GF-D8 (cell line): ENCODE measurements around the gene ASPA.
"Not testable (repeated sequence)": the region's sequence is repeated elsewhere in the genome, so short reads cannot be mapped to it uniquely, and the experiment has no call there.

Experiments used
- DNase-seq: peaks from one replicate; lab custom pipeline; 2025; lab: John Stamatoyannopoulos, UW

The ASPA gene

GRCh38 chr17:3507869-3508268 lies 32.1 kb downstream of the ASPA start:
- no peak for DNase-seq

- DNase-seq = no peak
Observed at GRCh38 chr17:3510090-3510489, 34.3 kb downstream of the ASPA start.

- DNase-seq = no peak
Observed at GRCh38 chr17:3511852-3512504, 36.2 kb downstream of the ASPA start.

GRCh38 chr17:3512505-3513171 lies 36.8 kb downstream of the ASPA start:
- no peak for DNase-seq

GRCh38 chr17:3513305-3514035 lies 37.7 kb downstream of the ASPA start:
- no peak for DNase-seq

GRCh38 chr17:3514167-3514566 lies 38.4 kb downstream of the ASPA start:
- DNase-seq = not testable (repeated sequence)

- DNase-seq = no peak
Observed at GRCh38 chr17:3514873-3515272, 39.1 kb downstream of the ASPA start.

- not testable (repeated sequence) for DNase-seq
Observed at GRCh38 chr17:3519472-3519871, 43.7 kb downstream of the ASPA start.

- DNase-seq = no peak
Observed at GRCh38 chr17:3524024-3524423, 48.2 kb downstream of the ASPA start.

- DNase-seq = no peak
Observed at GRCh38 chr17:3526491-3526890, 50.7 kb downstream of the ASPA start.

GRCh38 chr17:3526971-3527370 lies 51.2 kb downstream of the ASPA start:
- DNase-seq = no peak

GRCh38 chr17:3527468-3527867 lies 51.7 kb downstream of the ASPA start:
- no peak for DNase-seq

GRCh38 chr17:3527896-3528295 lies 52.1 kb downstream of the ASPA start:
- DNase-seq = no peak

- no peak for DNase-seq
Observed at GRCh38 chr17:3528403-3528851, 52.6 kb downstream of the ASPA start.

- no peak for DNase-seq
Observed at GRCh38 chr17:3528880-3529511, 53.2 kb downstream of the ASPA start.

GRCh38 chr17:3529817-3530741 lies 54.3 kb downstream of the ASPA start:
- DNase-seq = no peak

- no peak for DNase-seq
Observed at GRCh38 chr17:3531266-3532101, 55.7 kb downstream of the ASPA start.

- no peak for DNase-seq
Observed at GRCh38 chr17:3532106-3532858, 56.5 kb downstream of the ASPA start.

- DNase-seq = no peak
Observed at GRCh38 chr17:3532859-3533142, 57.0 kb downstream of the ASPA start.

- no peak for DNase-seq
Observed at GRCh38 chr17:3533752-3534151, 58.0 kb downstream of the ASPA start.
